Loucy (cell line): ENCODE results near the gene SDS.

Experiments
- H2AFZ ChIP-seq: fragments of 200-600 bp; sonication (generic); 2 replicates; pipeline ENCODE4 v1.6.0; 2016; ENCODE audit warnings: antibody characterized with exemption, mild to moderate bottlenecking, low read length, moderate library complexity
- H3F3A ChIP-seq: fragments of 200-600 bp; 2 replicates; pipeline ENCODE4 v1.6.0; 2016; ENCODE audit warnings: antibody characterized with exemption, low read depth, mild to moderate bottlenecking
- H3K27me3 ChIP-seq: fragments of 200-600 bp; sonication (generic); 2 replicates; pipeline ENCODE4 v1.6.1; 2014; ENCODE audit warnings: low read length, mild to moderate bottlenecking; ENCODE audit not compliant: insufficient read depth, poor library complexity, severe bottlenecking
- H3K36me3 ChIP-seq: fragments of 200-600 bp; sonication (generic); 2 replicates; pipeline ENCODE4 v1.6.1; 2016; ENCODE audit warnings: low read length; ENCODE audit not compliant: insufficient read depth
- H3K4me1 ChIP-seq: fragments of 200-600 bp; sonication (generic); 2 replicates; pipeline ENCODE4 v1.5.1; 2014; ENCODE audit warnings: low read length, mild to moderate bottlenecking; ENCODE audit not compliant: insufficient read depth, poor library complexity, severe bottlenecking
- H3K4me2 ChIP-seq: fragments of 200-600 bp; sonication (generic); 2 replicates; pipeline ENCODE4 v1.6.0; 2014; ENCODE audit warnings: antibody characterized with exemption, low read length, low read depth, mild to moderate bottlenecking; ENCODE audit not compliant: poor library complexity, severe bottlenecking
- H3K4me3 ChIP-seq: fragments of 200-600 bp; sonication (generic); 2 replicates; pipeline ENCODE4 v1.5.1; 2014; ENCODE audit warnings: low read length, mild to moderate bottlenecking, mixed read lengths; ENCODE audit not compliant: poor library complexity, severe bottlenecking
- H3K79me2 ChIP-seq: fragments of 200-600 bp; sonication (generic); 2 replicates; pipeline ENCODE4 v1.6.1; 2014; ENCODE audit warnings: low read length; ENCODE audit not compliant: insufficient read depth
- H3K9ac ChIP-seq: fragments of 200-600 bp; sonication (generic); 2 replicates; pipeline ENCODE4 v1.6.0; 2014; ENCODE audit warnings: mild to moderate bottlenecking, low read depth, low read length, moderate library complexity; ENCODE audit not compliant: poor library complexity, severe bottlenecking
- H3K9me2 ChIP-seq: fragments of 200-600 bp; sonication (generic); replicated peaks from 2 replicates; pipeline ENCODE4 v1.6.1; 2016; ENCODE audit warnings: low read depth, low read length, mixed read lengths
- H3K9me3 ChIP-seq: fragments of 200-600 bp; sonication (generic); 2 replicates; pipeline ENCODE4 v1.6.1; 2014; ENCODE audit warnings: mild to moderate bottlenecking, antibody characterized with exemption, low read length, low read depth; ENCODE audit not compliant: insufficient read depth
- H4K20me1 ChIP-seq: fragments of 200-600 bp; sonication (generic); 2 replicates; pipeline ENCODE4 v1.6.0; 2014; ENCODE audit warnings: antibody characterized with exemption, low read length, mild to moderate bottlenecking; ENCODE audit not compliant: insufficient read depth, poor library complexity, severe bottlenecking
- EZH2phosphoT487 ChIP-seq: fragments of 200-600 bp; IDR thresholded peaks from 2 replicates; pipeline ENCODE4 v1.6.1; 2018; ENCODE audit warnings: antibody characterized with exemption, mild to moderate bottlenecking, moderate library complexity, borderline replicate concordance
- TF ChIP-seq, protein P1 (sequence below): fragments of 200-600 bp; sonication (generic); conservative IDR thresholded peaks from 2 replicates; pipeline ENCODE4 v1.5.1; 2014; ENCODE audit warnings: mild to moderate bottlenecking, antibody characterized with exemption, low read length

SDS gene

DNA sequence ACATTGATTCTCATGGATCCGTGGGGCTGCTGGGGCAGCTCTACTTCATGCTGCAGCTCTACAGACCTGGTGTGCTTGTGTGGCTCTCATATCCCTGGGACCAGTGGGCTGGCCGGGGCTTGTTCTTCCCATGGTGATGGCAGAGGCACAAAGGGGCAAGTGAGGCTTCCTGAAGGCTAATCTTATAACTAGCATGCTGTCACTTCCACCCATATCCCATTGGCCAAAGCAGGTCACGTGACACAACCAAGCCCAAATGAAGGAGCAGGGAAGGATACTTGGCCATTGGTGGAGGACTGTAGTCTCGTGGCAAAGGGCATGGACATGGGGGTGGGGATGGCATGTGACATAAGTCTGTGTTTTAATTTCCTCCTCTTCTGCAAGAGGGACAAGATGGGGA, 35.4 kb downstream of the SDS start:
- Histone ChIP-seq H3K36me3 (no peaks in the 10 kb centered on the region), H3K4me1 (no peaks in the 10 kb centered on the region), H2AFZ (no peak overlapping the region), H3K9me3 (no peaks in the 10 kb centered on the region), H3K9me2 (no peaks in the 10 kb centered on the region), H3K79me2 (no peaks in the 10 kb centered on the region), H3K9ac (no peak overlapping the region), H3F3A (no peaks in the 10 kb centered on the region), H3K27me3 (no peaks in the 10 kb centered on the region), H4K20me1 (no peaks in the 10 kb centered on the region), H3K4me2 (no peak overlapping the region), H3K4me3 (no peak overlapping the region)
- TF ChIP-seq, protein P1, sequence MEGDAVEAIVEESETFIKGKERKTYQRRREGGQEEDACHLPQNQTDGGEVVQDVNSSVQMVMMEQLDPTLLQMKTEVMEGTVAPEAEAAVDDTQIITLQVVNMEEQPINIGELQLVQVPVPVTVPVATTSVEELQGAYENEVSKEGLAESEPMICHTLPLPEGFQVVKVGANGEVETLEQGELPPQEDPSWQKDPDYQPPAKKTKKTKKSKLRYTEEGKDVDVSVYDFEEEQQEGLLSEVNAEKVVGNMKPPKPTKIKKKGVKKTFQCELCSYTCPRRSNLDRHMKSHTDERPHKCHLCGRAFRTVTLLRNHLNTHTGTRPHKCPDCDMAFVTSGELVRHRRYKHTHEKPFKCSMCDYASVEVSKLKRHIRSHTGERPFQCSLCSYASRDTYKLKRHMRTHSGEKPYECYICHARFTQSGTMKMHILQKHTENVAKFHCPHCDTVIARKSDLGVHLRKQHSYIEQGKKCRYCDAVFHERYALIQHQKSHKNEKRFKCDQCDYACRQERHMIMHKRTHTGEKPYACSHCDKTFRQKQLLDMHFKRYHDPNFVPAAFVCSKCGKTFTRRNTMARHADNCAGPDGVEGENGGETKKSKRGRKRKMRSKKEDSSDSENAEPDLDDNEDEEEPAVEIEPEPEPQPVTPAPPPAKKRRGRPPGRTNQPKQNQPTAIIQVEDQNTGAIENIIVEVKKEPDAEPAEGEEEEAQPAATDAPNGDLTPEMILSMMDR = no peak
- no peak for TF ChIP-seq EZH2phosphoT487

DNA sequence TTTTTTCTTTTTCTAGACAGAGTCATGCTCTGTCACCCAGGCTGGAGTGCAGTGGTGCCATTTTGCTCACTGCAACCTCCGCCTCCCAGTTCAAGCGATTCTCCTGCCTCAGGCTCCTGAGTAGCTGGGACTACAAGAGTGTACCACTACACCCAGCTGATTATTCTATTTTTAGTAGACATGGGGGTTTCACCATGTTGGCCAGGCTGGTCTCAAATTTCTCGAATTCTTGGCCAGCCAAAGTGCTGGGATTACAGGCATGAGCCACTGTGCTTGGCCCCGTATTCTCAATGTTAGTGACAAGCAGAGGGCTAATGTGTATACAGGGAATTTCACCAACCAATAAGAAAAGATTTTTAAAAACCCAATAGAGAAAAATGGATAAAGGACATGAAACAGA, 36.9 kb downstream of the SDS start:
- Histone ChIP-seq H3K27me3 (no peaks in the 10 kb centered on the region), H3K4me3 (no peak overlapping the region), H3F3A (no peaks in the 10 kb centered on the region), H4K20me1 (no peaks in the 10 kb centered on the region), H3K4me2 (no peak overlapping the region), H3K9ac (no peak overlapping the region), H3K9me2 (no peaks in the 10 kb centered on the region), H2AFZ (no peak overlapping the region), H3K36me3 (no peaks in the 10 kb centered on the region), H3K4me1 (no peaks in the 10 kb centered on the region), H3K9me3 (no peaks in the 10 kb centered on the region), H3K79me2 (no peaks in the 10 kb centered on the region)
- TF ChIP-seq EZH2phosphoT487 = no peak
- TF ChIP-seq, protein P1 = no peak

DNA sequence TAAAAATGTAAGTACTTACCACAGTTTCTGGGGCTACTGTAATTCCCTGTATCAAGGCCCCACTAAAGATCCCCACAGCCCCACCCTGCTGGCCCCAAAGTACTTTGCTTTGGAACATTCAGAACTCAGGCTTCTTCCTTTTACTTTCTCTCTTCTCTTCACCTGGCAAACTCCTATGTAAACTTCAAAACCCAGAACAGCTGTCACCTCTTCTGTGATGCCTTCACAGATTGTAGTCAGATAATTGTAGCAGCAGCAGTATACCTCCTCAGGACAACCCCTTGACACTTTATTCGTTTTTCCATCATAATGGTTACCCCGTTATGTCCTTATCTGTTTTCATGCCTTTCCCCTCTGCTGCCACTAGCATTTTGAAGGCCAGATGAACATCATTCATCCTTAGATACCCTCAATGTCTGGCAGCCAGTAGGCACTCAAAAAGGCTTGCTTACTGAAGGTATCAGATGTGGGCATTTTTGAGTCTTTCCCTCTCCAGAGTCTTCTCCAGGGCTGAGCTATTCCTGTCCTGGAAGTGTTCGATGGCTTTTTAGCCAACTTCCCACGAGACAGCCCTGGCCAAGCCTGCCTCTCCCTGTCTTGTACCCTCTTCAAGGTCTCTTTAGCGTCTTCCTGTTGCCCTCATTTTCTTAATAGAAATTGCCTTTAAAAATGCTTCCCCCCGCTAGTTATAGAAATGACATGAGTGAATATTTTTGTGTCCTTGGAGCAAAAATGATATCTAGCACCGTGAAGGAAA, 37.9 kb downstream of the SDS start:
- H3K9me3 ChIP-seq = no peaks in the 10 kb centered on the region
- no peak overlapping the region for H3K4me3 ChIP-seq
- no peak overlapping the region for H3K9ac ChIP-seq
- no peak for TF ChIP-seq EZH2phosphoT487
- TF ChIP-seq, protein P1 = no peak
- H3K4me1 ChIP-seq = no peaks in the 10 kb centered on the region
- H3K4me2 ChIP-seq = no peak overlapping the region
- H3K79me2 ChIP-seq = no peaks in the 10 kb centered on the region
- H4K20me1 ChIP-seq = no peaks in the 10 kb centered on the region
- no peaks in the 10 kb centered on the region for H3F3A ChIP-seq
- no peaks in the 10 kb centered on the region for H3K9me2 ChIP-seq
- H3K27me3 ChIP-seq = no peaks in the 10 kb centered on the region
- no peaks in the 10 kb centered on the region for H3K36me3 ChIP-seq
- H2AFZ ChIP-seq = no peak overlapping the region
